ENCODE data around the gene WNT3. TPM values are rescaled to one million over a fixed set of nuclear protein-coding genes. Genes with fewer than 3 reads are reported as not detected.

Gene WNT3
- total RNA-seq (5.3 and 6.1 TPM in 2 replicates), polyA plus RNA-seq (5.3 and 7.3 TPM in 2 replicates)

- Histone ChIP-seq H3K4me3 (peak within 1 kb of the TSS; percentile 45), H3K36me3 (replicated peaks; ENCODE audit: insufficient read depth, low read depth) (no peaks in the 10 kb centered on the region), H2AFZ (peak within 1 kb of the TSS; percentile 66), H4K20me1 (ENCODE audit: insufficient read depth, poor library complexity, severe bottlenecking) (no peaks in the 10 kb centered on the region), H3K79me2 (no peaks in the 10 kb centered on the region), H3K9me2 (replicated peaks; ENCODE audit: insufficient read depth) (no peaks in the 10 kb centered on the region), H3K27me3 (peaks cover 88% of the 10 kb centered on the region), H3K4me2 (peak within 1 kb of the TSS; percentile 98), H3K9me3 (ENCODE audit: low read depth) (no peaks in the 10 kb centered on the region), H3K27ac (no peak within 1 kb of the TSS), H3K4me1 (ENCODE audit: insufficient read depth) (peaks cover 12% of the 10 kb centered on the region)
- no peak for DNase-seq (ENCODE audit: low spot score)
- TF ChIP-seq CTCF (IDR thresholded peaks at IDR 0.05; ENCODE audit: poor library complexity) (no peak), EZH2 (IDR thresholded peaks at IDR 0.05; ENCODE audit: borderline replicate concordance) (peak; percentile 48), EZH2phosphoT487 (IDR thresholded peaks at IDR 0.05; ENCODE audit: low read depth, severe bottlenecking, unreplicated experiment) (peak; percentile 3)
- 0% methylated on average over 9 of the region's 47 CpGs for WGBS (ENCODE audit: low lambda C conversion rate, missing lambda C conversion rate)
Observed at GRCh38 chr17:46818316-46818928, at the start of gene WNT3. TSS of gene WNT3 (minus strand) at chr17:46818692. CDS start at chr17:46818597, 95 bp downstream.

GRCh38 chr17:46866747-46867146 lies 48.3 kb upstream of the WNT3 start:
- Histone ChIP-seq H3K27ac (no peak overlapping the region), H2AFZ (no peak overlapping the region), H3K27me3 (no peaks in the 10 kb centered on the region), H3K9me3 (ENCODE audit: low read depth) (no peaks in the 10 kb centered on the region), H3K4me2 (no peak overlapping the region), H3K9me2 (replicated peaks; ENCODE audit: insufficient read depth) (no peaks in the 10 kb centered on the region), H3K79me2 (no peaks in the 10 kb centered on the region), H3K36me3 (replicated peaks; ENCODE audit: insufficient read depth, low read depth) (no peaks in the 10 kb centered on the region), H4K20me1 (ENCODE audit: insufficient read depth, poor library complexity, severe bottlenecking) (no peaks in the 10 kb centered on the region), H3K4me3 (no peak overlapping the region), H3K4me1 (ENCODE audit: insufficient read depth) (peaks cover 3% of the 10 kb centered on the region)
- DNase-seq (ENCODE audit: low spot score) = no peak
- no peak for TF ChIP-seq CTCF (IDR thresholded peaks at IDR 0.05; ENCODE audit: poor library complexity)
- TF ChIP-seq EZH2 (IDR thresholded peaks at IDR 0.05; ENCODE audit: borderline replicate concordance) = no peak
- TF ChIP-seq EZH2phosphoT487 (IDR thresholded peaks at IDR 0.05; ENCODE audit: low read depth, severe bottlenecking, unreplicated experiment) = no peak

GRCh38 chr17:46866325-46866724 lies 47.8 kb upstream of the WNT3 start:
- Histone ChIP-seq H3K36me3 (replicated peaks; ENCODE audit: insufficient read depth, low read depth) (no peaks in the 10 kb centered on the region), H4K20me1 (ENCODE audit: insufficient read depth, poor library complexity, severe bottlenecking) (no peaks in the 10 kb centered on the region), H3K9me2 (replicated peaks; ENCODE audit: insufficient read depth) (no peaks in the 10 kb centered on the region), H3K4me2 (no peak overlapping the region), H3K9me3 (ENCODE audit: low read depth) (no peaks in the 10 kb centered on the region), H3K79me2 (no peaks in the 10 kb centered on the region), H3K4me3 (no peak overlapping the region), H2AFZ (no peak overlapping the region), H3K27me3 (no peaks in the 10 kb centered on the region), H3K4me1 (ENCODE audit: insufficient read depth) (peaks cover 3% of the 10 kb centered on the region), H3K27ac (no peak overlapping the region)
- TF ChIP-seq EZH2phosphoT487 (IDR thresholded peaks at IDR 0.05; ENCODE audit: low read depth, severe bottlenecking, unreplicated experiment) (no peak), EZH2 (IDR thresholded peaks at IDR 0.05; ENCODE audit: borderline replicate concordance) (no peak), CTCF (IDR thresholded peaks at IDR 0.05; ENCODE audit: poor library complexity) (no peak)
- DNase-seq (ENCODE audit: low spot score) = no peak
- 76% methylated on average over 8 of the region's 8 CpGs for WGBS (ENCODE audit: low lambda C conversion rate, missing lambda C conversion rate)

Data from hepatocyte (in vitro differentiated cells).